Upper lobe of left lung (tissue), 6 donors: ENCODE data around the gene NLGN1. TPM values are rescaled to one million over a fixed set of nuclear protein-coding genes. Genes with fewer than 3 reads are reported as not detected.

Experiments
- ATAC-seq, 2 donors: fragments of 200-7000 bp; cut with Tn5 transposase; one replicate each; pipeline ENCODE4 v1.9.1; 2022; ENCODE audit warnings: mild to moderate bottlenecking in 2 of 2, moderate library complexity in 2 of 2; ENCODE audit not compliant: low FRiP score in 2 of 2
- DNase-seq, 2 donors: peaks; one replicate each; pipeline ENCODE4 v3.0.0-alpha.2; 2019 to 2020
- H3K27ac ChIP-seq, 4 donors: fragments of 200-600 bp; sonication (generic); one replicate each; pipeline ENCODE4 v1.5.1; 2016 to 2019
- H3K27me3 ChIP-seq, 4 donors: fragments of 200-600 bp; sonication (generic); one replicate each; pipeline ENCODE4 v1.5.1; 2017 to 2019
- H3K36me3 ChIP-seq, 4 donors: fragments of 200-600 bp; sonication (generic); one replicate each; pipeline ENCODE4 v1.5.1; 2016 to 2019
- H3K4me1 ChIP-seq, 4 donors: fragments of 200-600 bp; sonication (generic); one replicate each; pipeline ENCODE4 v1.5.1; 2018 to 2019
- H3K4me3 ChIP-seq, 4 donors: fragments of 200-600 bp; sonication (generic); one replicate each; pipeline ENCODE4 v1.5.1; 2017 to 2019; ENCODE audit warnings: mild to moderate bottlenecking in 2 of 4, moderate library complexity in 1 of 4
- H3K9me3 ChIP-seq, 4 donors: fragments of 200-600 bp; sonication (generic); one replicate each; pipeline ENCODE4 v1.5.1; 2018 to 2019
- CTCF ChIP-seq, 6 experiments: fragments of 450-650 bp in 4 of 6; fragments of 200-600 bp in 2 of 6; sonication (generic) in 2 of 6; IDR thresholded peaks; one replicate each; pipeline ENCODE4 v1.5.1; 2016 to 2019; ENCODE audit warnings: antibody characterized with exemption in 6 of 6
- EP300 ChIP-seq, 4 donors: sonication (generic); formaldehyde crosslinking; IDR thresholded peaks; one replicate each; pipeline ENCODE4 v1.5.1; 2017; ENCODE audit warnings: antibody characterized with exemption in 4 of 4, control low read depth in 2 of 4
- POLR2A ChIP-seq, 4 donors: fragments of 450-650 bp; IDR thresholded peaks; one replicate each; pipeline ENCODE4 v1.5.1; 2016 to 2017; ENCODE audit warnings: antibody characterized with exemption in 4 of 4, mild to moderate bottlenecking in 2 of 4
- POLR2AphosphoS5 ChIP-seq, 2 donors: sonication (generic); formaldehyde crosslinking; IDR thresholded peaks; one replicate each; pipeline ENCODE4 v1.5.1; 2017; ENCODE audit warnings: antibody characterized with exemption in 2 of 2
- WGBS, 2 donors: methylation state at CpG; one replicate each; pipeline ENCODE4 v1.1.5; 2017 to 2018; 5-methylcytosine and 5-hydroxymethylcytosine counted together
- total RNA-seq, 6 donors: library from RNA; depleted of rRNA in 4 of 6; stranded (reverse); fragments of >200 nt in 4 of 6; gene quantifications; one replicate each; pipeline versions ENCODE4 v1.1.0 to v1.2.1, GENCODE V29; 2016 to 2021
- donor health status: DM: no; HTN: no; CAD: no; lungs with moderate emphysema.
- donor health status: DM: no; HTN: yes; CAD: no; lungs with severe emphysema.

Gene NLGN1
- total RNA-seq, 6 donors from 2014 or later, result under 0.01 to 3.5 (median 1.9) TPM

GRCh38 chr3:173977747-173978146 lies 580.2 kb downstream of the NLGN1 start:
- H3K27me3 ChIP-seq, result no peaks in the 10 kb centered on the region
- no peaks in the 10 kb centered on the region for H3K36me3 ChIP-seq
- no peak for ATAC-seq
- H3K4me3 ChIP-seq, result no peak overlapping the region
- no peaks in the 10 kb centered on the region for H3K4me1 ChIP-seq
- H3K9me3 ChIP-seq, result no peaks in the 10 kb centered on the region
- 61 to 82% methylated on average over 2 of the region's 2 CpGs for WGBS, 2 donors
- TF ChIP-seq POLR2AphosphoS5 (IDR thresholded peaks at IDR 0.05) (no peak), CTCF (IDR thresholded peaks at IDR 0.05) (no peak), EP300 (IDR thresholded peaks at IDR 0.05) (no peak), POLR2A (IDR thresholded peaks at IDR 0.05) (no peak)
- no peak for DNase-seq
- no peak overlapping the region for H3K27ac ChIP-seq

- Histone ChIP-seq H3K27me3 (no peaks in the 10 kb centered on the region), H3K9me3 (no peaks in the 10 kb centered on the region), H3K27ac (no peak overlapping the region), H3K4me1 (no peaks in the 10 kb centered on the region), H3K4me3 (no peak overlapping the region), H3K36me3 (no peaks in the 10 kb centered on the region)
- TF ChIP-seq POLR2AphosphoS5 (IDR thresholded peaks at IDR 0.05) (no peak), EP300 (IDR thresholded peaks at IDR 0.05) (no peak), POLR2A (IDR thresholded peaks at IDR 0.05) (no peak), CTCF (IDR thresholded peaks at IDR 0.05) (no peak)
- DNase-seq (no peak), ATAC-seq (no peak)
- WGBS, 2 donors, result 67 to 72% methylated on average over 2 of the region's 2 CpGs
These were observed 585.8 kb downstream of the NLGN1 start for GRCh38 chr3:173983343-173983742.

DNA sequence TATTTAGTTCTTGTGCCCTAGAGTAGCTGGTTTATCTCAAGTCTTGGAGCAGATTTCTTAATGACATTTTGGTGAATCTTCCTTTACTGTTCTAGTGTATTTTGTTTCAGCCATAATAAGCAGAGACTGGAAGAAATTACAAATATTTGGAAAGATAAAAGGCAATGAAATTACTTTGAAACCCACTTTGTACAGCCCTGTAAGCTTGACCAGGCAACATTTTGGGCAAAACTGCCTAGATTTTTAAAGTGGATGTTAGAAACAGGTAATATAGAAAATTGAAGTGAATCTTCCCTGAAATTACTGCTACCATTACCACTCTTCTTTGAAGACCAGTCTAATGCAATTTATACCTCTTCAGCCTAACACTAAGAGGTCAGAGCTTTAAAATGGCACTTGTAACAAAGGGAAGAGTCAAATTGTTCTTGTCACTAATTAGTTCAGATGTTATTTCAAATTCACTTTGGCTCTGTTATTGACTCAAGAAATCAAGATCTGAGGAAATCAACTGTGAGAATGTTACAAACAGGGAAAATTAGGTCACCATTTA lies 589.4 kb downstream of the NLGN1 start:
- H3K27ac ChIP-seq, result no peak overlapping the region
- no peak overlapping the region for H3K4me3 ChIP-seq
- H3K27me3 ChIP-seq, result no peaks in the 10 kb centered on the region
- no peaks in the 10 kb centered on the region for H3K9me3 ChIP-seq
- TF ChIP-seq POLR2AphosphoS5 (IDR thresholded peaks at IDR 0.05) (no peak), CTCF (IDR thresholded peaks at IDR 0.05) (no peak), POLR2A (IDR thresholded peaks at IDR 0.05) (no peak), EP300 (IDR thresholded peaks at IDR 0.05) (no peak)
- H3K36me3 ChIP-seq, result no peaks in the 10 kb centered on the region
- DNase-seq, result no peak
- ATAC-seq, result no peak
- no peaks in the 10 kb centered on the region for H3K4me1 ChIP-seq

GRCh38 chr3:173988909-173989308 lies 591.4 kb downstream of the NLGN1 start:
- ATAC-seq (no peak), DNase-seq (no peak)
- Histone ChIP-seq H3K4me3 (no peak overlapping the region), H3K27me3 (no peaks in the 10 kb centered on the region), H3K9me3 (no peaks in the 10 kb centered on the region), H3K27ac (no peak overlapping the region), H3K36me3 (no peaks in the 10 kb centered on the region), H3K4me1 (no peaks in the 10 kb centered on the region)
- WGBS, 2 donors, result 67 to 78% methylated on average over 1 of the region's 1 CpG
- TF ChIP-seq CTCF (IDR thresholded peaks at IDR 0.05), result no peak
- TF ChIP-seq EP300 (IDR thresholded peaks at IDR 0.05), result no peak
- no peak for TF ChIP-seq POLR2AphosphoS5 (IDR thresholded peaks at IDR 0.05)
- TF ChIP-seq POLR2A (IDR thresholded peaks at IDR 0.05), result no peak

- no peaks in the 10 kb centered on the region for H3K9me3 ChIP-seq
- DNase-seq (no peak), ATAC-seq (no peak)
- no peak for TF ChIP-seq POLR2AphosphoS5 (IDR thresholded peaks at IDR 0.05)
- no peak for TF ChIP-seq EP300 (IDR thresholded peaks at IDR 0.05)
- TF ChIP-seq CTCF (IDR thresholded peaks at IDR 0.05), result no peak
- no peak for TF ChIP-seq POLR2A (IDR thresholded peaks at IDR 0.05)
- no peaks in the 10 kb centered on the region for H3K36me3 ChIP-seq
- H3K27me3 ChIP-seq, result no peaks in the 10 kb centered on the region
- H3K4me3 ChIP-seq, result no peak overlapping the region
- no peak overlapping the region for H3K27ac ChIP-seq
- no peaks in the 10 kb centered on the region for H3K4me1 ChIP-seq
These were observed 594.9 kb downstream of the NLGN1 start for GRCh38 chr3:173992416-173992815.
